DND-41 (cell line): ENCODE data around the gene DRC7.

ENCODE experiments used
- ATAC-seq: fragments of 200-7000 bp; cut with Tn5 transposase; 3 replicates; pipeline ENCODE4 v1.9.1; 2021; ENCODE audit warnings: low read depth; ENCODE audit not compliant: insufficient read depth
- DNase-seq: peaks from one replicate; pipeline ENCODE4 v3.0.0-alpha.2; 2020
- H2AFZ ChIP-seq: 2 replicates; pipeline ENCODE4 v1.6.0; 2012; ENCODE audit warnings: low read depth, low read length
- H3K27ac ChIP-seq: 2 replicates; pipeline ENCODE4 v1.5.1; 2012; ENCODE audit warnings: low read length, inconsistent platforms
- H3K27me3 ChIP-seq: fragments of 200-600 bp; sonication (generic); 2 replicates; pipeline ENCODE4 v1.6.0; 2012; ENCODE audit warnings: low read length, mild to moderate bottlenecking, inconsistent platforms; ENCODE audit not compliant: insufficient read depth, poor library complexity
- H3K36me3 ChIP-seq: 2 replicates; pipeline ENCODE4 v1.5.1; 2012; ENCODE audit warnings: low read length, inconsistent platforms; ENCODE audit not compliant: insufficient read depth
- H3K4me1 ChIP-seq: 2 replicates; pipeline ENCODE4 v1.5.1; 2012; ENCODE audit warnings: mild to moderate bottlenecking, low read length; ENCODE audit not compliant: insufficient read depth
- H3K4me2 ChIP-seq: 2 replicates; pipeline ENCODE4 v1.6.0; 2012; ENCODE audit warnings: mild to moderate bottlenecking, moderate library complexity, low read length, inconsistent platforms; ENCODE audit not compliant: insufficient read depth
- H3K4me3 ChIP-seq, 2 experiments: fragments of 200-600 bp in 1 of 2; shearing (Covaris generic) in 1 of 2; 2 replicates each; pipeline ENCODE4 v1.5.1; 2012 to 2016; ENCODE audit warnings: inconsistent platforms in 2 of 2, low read length in 2 of 2, mild to moderate bottlenecking in 2 of 2, low read depth in 1 of 2, moderate library complexity in 1 of 2
- H3K79me2 ChIP-seq: 2 replicates; pipeline ENCODE4 v1.6.0; 2012; ENCODE audit warnings: low read length, inconsistent platforms; ENCODE audit not compliant: insufficient read depth
- H3K9ac ChIP-seq: 2 replicates; pipeline ENCODE4 v1.6.0; 2012; ENCODE audit warnings: low read depth, mild to moderate bottlenecking, inconsistent platforms, low read length, moderate library complexity
- H3K9me3 ChIP-seq: 2 replicates; pipeline ENCODE4 v1.5.1; 2012; ENCODE audit warnings: low read length, moderate library complexity, mild to moderate bottlenecking, inconsistent platforms; ENCODE audit not compliant: insufficient read depth, severe bottlenecking
- H4K20me1 ChIP-seq: 2 replicates; pipeline ENCODE4 v1.6.0; 2012; ENCODE audit warnings: low read length; ENCODE audit not compliant: insufficient read depth
- EZH2 ChIP-seq: IDR thresholded peaks from 3 replicates; pipeline ENCODE4 v1.6.1; 2012; ENCODE audit warnings: borderline replicate concordance, low read depth, mild to moderate bottlenecking, moderate library complexity, low read length, inconsistent platforms; ENCODE audit not compliant: severe bottlenecking
- TF ChIP-seq, protein P1 (sequence below): IDR thresholded peaks from 2 replicates; pipeline ENCODE4 v1.5.1; 2012; ENCODE audit warnings: borderline replicate concordance, low read length, moderate library complexity, mild to moderate bottlenecking; ENCODE audit not compliant: poor library complexity, severe bottlenecking; ENCODE audit errors: extremely low read depth

DRC7 gene

DNA sequence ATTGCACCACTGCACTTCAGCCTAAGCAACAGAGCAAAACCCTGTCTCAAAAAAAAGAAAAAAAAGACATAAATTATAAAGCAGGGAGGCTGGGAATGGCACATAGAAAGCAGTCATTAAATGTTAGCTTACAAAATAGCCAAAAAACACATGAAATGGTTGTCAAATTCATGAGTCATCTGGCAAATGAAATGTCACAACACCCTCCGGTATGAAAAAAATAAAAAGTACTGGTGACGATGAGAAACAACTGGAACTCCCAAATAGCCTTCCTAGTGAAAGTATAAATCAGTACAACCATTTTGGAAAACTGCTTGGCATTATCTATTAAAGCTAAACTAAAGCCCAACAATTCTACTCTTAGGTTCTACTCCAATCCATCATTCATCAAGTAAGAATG is 37.4 kb downstream of the DRC7 start:
- no peaks in the 10 kb centered on the region for H4K20me1 ChIP-seq
- DNase-seq (no peak), ATAC-seq (no peak)
- peaks cover 2% of the 10 kb centered on the region for H3K9me3 ChIP-seq
- no peak overlapping the region for H3K9ac ChIP-seq
- no peak overlapping the region for H3K4me3 ChIP-seq
- H3K36me3 ChIP-seq: peaks cover 3% of the 10 kb centered on the region
- H2AFZ ChIP-seq: no peak overlapping the region
- no peak overlapping the region for H3K4me2 ChIP-seq
- TF ChIP-seq EZH2: no peak
- TF ChIP-seq, protein P1, sequence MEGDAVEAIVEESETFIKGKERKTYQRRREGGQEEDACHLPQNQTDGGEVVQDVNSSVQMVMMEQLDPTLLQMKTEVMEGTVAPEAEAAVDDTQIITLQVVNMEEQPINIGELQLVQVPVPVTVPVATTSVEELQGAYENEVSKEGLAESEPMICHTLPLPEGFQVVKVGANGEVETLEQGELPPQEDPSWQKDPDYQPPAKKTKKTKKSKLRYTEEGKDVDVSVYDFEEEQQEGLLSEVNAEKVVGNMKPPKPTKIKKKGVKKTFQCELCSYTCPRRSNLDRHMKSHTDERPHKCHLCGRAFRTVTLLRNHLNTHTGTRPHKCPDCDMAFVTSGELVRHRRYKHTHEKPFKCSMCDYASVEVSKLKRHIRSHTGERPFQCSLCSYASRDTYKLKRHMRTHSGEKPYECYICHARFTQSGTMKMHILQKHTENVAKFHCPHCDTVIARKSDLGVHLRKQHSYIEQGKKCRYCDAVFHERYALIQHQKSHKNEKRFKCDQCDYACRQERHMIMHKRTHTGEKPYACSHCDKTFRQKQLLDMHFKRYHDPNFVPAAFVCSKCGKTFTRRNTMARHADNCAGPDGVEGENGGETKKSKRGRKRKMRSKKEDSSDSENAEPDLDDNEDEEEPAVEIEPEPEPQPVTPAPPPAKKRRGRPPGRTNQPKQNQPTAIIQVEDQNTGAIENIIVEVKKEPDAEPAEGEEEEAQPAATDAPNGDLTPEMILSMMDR: no peak
- H3K4me1 ChIP-seq: peaks cover 20% of the 10 kb centered on the region
- H3K27ac ChIP-seq: no peak overlapping the region
- H3K27me3 ChIP-seq: no peaks in the 10 kb centered on the region
- H3K79me2 ChIP-seq: peaks cover 22% of the 10 kb centered on the region

DNA sequence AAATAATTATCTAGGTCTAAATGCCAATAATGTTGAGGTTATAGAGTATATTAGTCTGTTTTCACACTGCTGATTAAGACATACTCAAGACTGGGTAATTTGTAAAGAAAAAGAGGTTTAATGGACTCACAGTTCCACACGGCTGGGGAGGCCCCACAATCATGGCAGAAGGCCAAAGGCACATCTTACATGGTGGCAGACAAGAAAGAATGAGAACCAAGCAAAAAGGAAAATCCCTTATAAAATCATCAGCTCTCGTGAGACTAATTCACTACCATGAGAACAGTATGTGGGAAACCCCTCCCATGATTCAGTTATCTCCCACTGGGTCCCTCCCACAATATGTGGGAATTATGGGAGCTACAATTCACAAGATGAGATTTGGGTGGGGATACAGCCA is 38.1 kb downstream of the DRC7 start:
- DNase-seq: no peak

DNA sequence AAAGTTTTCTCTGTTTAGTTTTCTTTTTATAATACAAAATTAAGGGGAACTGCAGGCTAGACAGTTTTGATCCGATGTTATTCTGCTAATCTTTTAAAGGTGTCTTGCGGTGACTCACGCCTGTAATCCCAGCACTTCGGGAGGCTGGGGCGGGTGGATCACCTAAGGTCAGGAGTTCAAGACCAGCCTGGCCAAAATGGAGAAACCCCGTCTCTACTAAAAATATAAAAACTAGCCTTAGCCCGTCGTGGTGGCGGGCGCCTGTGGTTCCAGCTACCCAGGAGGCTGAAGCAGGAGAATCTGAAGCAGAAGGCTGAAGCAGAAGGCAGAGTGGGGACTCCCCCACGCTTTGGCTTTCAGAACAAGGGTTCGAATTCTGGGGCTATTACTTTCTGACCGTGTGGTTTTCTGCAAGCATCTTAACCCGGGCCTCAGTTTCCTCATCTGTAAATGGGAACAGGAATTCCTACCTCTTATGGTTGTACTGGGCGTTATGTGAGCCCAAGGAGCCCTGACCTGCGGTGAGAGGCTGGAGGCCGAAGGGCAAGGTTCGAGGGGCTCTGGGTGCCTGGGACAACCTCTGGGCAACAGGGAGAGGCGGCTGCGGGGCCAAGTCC is 39.8 kb downstream of the DRC7 start:
- no peaks in the 10 kb centered on the region for H3K27me3 ChIP-seq
- peak overlapping the region; percentile 77 for H3K9ac ChIP-seq
- peaks cover 40% of the 10 kb centered on the region for H3K4me1 ChIP-seq
- peak overlapping the region; percentile 78 for H2AFZ ChIP-seq
- H4K20me1 ChIP-seq: 0 out of 2 replicates have a peak, but pooled peaks cover 2% of the 10 kb centered on the region
- peak overlapping the region; percentile 75 for H3K4me2 ChIP-seq
- DNase-seq (no peak), ATAC-seq (no peak)
- peaks cover 2% of the 10 kb centered on the region for H3K9me3 ChIP-seq
- H3K79me2 ChIP-seq: peaks cover 38% of the 10 kb centered on the region
- H3K36me3 ChIP-seq: peaks cover 25% of the 10 kb centered on the region
- TF ChIP-seq, protein P1: no peak
- no peak for TF ChIP-seq EZH2
- peak overlapping the region; percentile 72 to 76 for H3K4me3 ChIP-seq
- peak overlapping the region; percentile 87 for H3K27ac ChIP-seq

More for the DNA sequence above, 38.1 kb downstream of the DRC7 start:
- Histone ChIP-seq H3K79me2 (peaks cover 28% of the 10 kb centered on the region), H3K9ac (no peak overlapping the region), H3K27me3 (no peaks in the 10 kb centered on the region), H3K4me2 (no peak overlapping the region), H2AFZ (no peak overlapping the region), H4K20me1 (no peaks in the 10 kb centered on the region), H3K27ac (no peak overlapping the region), H3K9me3 (peaks cover 2% of the 10 kb centered on the region), H3K36me3 (peaks cover 10% of the 10 kb centered on the region), H3K4me1 (peaks cover 27% of the 10 kb centered on the region), H3K4me3 (no peak overlapping the region)
- TF ChIP-seq, protein P1: no peak
- no peak for TF ChIP-seq EZH2
- ATAC-seq: no peak
